ACC112 (cell line): Measurements from ENCODE around the gene SLC6A3.
"Not testable (repeated sequence)": the region's sequence is repeated elsewhere in the genome, so short reads cannot be mapped to it uniquely, and the experiment has no call there.

ENCODE experiments used
- H2AFZ ChIP-seq: fragments of 200-600 bp; sonication (generic); one replicate; pipeline ENCODE4 v1.6.0; 2017; ENCODE audit warnings: antibody characterized with exemption, low read length; ENCODE audit not compliant: unreplicated experiment
- H3K27ac ChIP-seq: fragments of 200-600 bp; sonication (generic); 2 replicates; pipeline ENCODE4 v1.5.1; 2014; ENCODE audit warnings: low read depth, mild to moderate bottlenecking, antibody characterized with exemption, low read length, moderate library complexity
- H3K27me3 ChIP-seq: fragments of 200-600 bp; sonication (generic); 2 replicates; pipeline ENCODE4 v1.6.1; 2014; ENCODE audit warnings: mild to moderate bottlenecking, antibody characterized with exemption, low read length, moderate library complexity, mixed read lengths; ENCODE audit not compliant: insufficient read depth
- H3K36me3 ChIP-seq: fragments of 200-600 bp; sonication (generic); 2 replicates; pipeline ENCODE4 v1.6.1; 2016; ENCODE audit warnings: mild to moderate bottlenecking, antibody characterized with exemption, low read length, moderate library complexity, mixed read lengths; ENCODE audit not compliant: insufficient read depth
- H3K4me1 ChIP-seq: fragments of 200-600 bp; sonication (generic); one replicate; pipeline ENCODE4 v1.6.1; 2016; ENCODE audit warnings: low read length, mixed read lengths; ENCODE audit not compliant: insufficient read depth, unreplicated experiment, control insufficient read depth
- H3K4me3 ChIP-seq: fragments of 200-600 bp; sonication (generic); 2 replicates; pipeline ENCODE4 v1.5.1; 2014; ENCODE audit warnings: mild to moderate bottlenecking, low read depth, low read length
- H3K79me2 ChIP-seq: fragments of 200-600 bp; sonication (generic); one replicate; pipeline ENCODE4 v1.6.0; 2016; ENCODE audit warnings: low read length; ENCODE audit not compliant: control insufficient read depth, unreplicated experiment, insufficient read depth

SLC6A3 gene

DNA sequence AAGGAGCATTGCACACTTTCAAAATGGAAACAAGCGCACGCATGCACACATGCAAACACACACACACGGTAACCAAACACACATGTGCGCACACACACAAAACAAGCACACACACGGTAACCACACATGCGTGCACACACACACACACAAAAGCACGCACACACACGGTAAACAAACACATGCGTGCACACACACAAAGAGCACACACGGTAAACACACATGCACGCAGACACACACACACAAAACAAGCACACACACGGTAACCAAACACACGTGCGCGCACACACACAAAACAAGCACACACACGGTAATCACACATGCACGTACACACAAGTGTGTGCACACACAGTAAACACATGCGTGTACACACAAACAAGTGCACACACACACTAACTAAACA is 19.3 kb upstream of the SLC6A3 start:
- no peaks in the 10 kb centered on the region for H3K4me1 ChIP-seq
- H3K4me3 ChIP-seq = no peak overlapping the region
- H3K36me3 ChIP-seq = peaks cover 41% of the 10 kb centered on the region
- no peak overlapping the region for H3K27ac ChIP-seq
- H3K79me2 ChIP-seq = no peaks in the 10 kb centered on the region
- H3K27me3 ChIP-seq = no peaks in the 10 kb centered on the region
- H2AFZ ChIP-seq = no peak overlapping the region

DNA sequence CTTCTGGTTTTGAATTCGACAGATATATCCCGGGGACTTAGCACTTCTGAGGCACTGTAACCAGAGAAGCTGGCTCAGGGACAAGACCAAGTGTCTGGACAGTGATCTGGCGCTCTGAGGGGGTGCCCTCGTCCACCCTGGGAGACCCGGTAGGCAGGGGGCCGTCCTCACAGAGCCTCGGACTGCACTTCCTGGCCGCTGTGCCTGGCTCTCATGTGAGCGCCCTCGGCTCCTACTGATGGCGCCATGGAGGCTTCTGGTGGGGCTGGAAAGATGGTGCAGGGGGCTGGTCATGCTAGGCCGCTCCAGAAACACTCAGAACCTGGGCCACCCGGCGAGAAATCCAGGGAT is 18.8 kb upstream of the SLC6A3 start:
- H3K27ac ChIP-seq = no peak overlapping the region
- H3K4me1 ChIP-seq = no peaks in the 10 kb centered on the region
- peaks cover 42% of the 10 kb centered on the region for H3K36me3 ChIP-seq
- H3K4me3 ChIP-seq = no peak overlapping the region
- H3K27me3 ChIP-seq = no peaks in the 10 kb centered on the region
- H2AFZ ChIP-seq = no peak overlapping the region
- no peaks in the 10 kb centered on the region for H3K79me2 ChIP-seq

DNA sequence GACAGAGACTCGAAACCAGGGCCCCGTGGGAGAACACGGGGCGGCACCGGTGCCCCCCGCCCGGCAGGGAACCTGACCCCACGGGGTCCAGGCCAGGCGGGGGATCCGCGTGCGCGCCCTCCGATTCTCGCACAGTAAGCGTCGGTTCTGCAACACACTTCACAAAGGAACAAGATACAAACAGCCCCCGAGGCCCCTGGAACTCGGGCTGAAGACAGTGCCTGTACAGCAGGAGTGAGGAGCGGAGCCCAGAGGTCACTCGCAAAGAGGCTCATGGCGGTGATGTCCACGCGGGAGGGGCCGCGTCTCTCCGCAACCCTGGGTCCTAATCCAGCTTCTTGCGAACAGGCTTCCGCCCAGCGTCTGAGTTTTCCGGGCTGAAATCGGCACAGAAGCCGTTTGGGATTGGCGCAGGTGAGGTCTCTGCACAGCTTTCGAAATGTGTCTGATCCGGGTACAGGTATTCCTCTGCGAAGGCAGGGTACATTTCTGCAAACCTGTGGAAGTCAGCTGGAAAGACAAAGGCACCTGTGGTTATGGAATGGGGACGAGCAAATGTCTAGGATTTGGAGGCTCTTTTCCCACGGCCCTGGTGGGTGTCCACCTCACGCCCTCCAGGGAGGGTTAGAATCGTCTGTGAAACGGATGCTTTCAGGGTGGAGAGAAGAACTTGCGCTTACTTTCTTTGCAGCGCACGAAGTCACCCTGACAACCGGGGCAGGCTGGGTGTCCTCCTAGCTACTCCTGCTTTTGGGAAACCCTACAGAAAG is 18.3 kb upstream of the SLC6A3 start:
- Histone ChIP-seq H3K4me3 (no peak overlapping the region), H3K27me3 (no peaks in the 10 kb centered on the region), H3K36me3 (peaks cover 38% of the 10 kb centered on the region), H3K27ac (no peak overlapping the region), H3K79me2 (no peaks in the 10 kb centered on the region), H3K4me1 (no peaks in the 10 kb centered on the region), H2AFZ (no peak overlapping the region)

DNA sequence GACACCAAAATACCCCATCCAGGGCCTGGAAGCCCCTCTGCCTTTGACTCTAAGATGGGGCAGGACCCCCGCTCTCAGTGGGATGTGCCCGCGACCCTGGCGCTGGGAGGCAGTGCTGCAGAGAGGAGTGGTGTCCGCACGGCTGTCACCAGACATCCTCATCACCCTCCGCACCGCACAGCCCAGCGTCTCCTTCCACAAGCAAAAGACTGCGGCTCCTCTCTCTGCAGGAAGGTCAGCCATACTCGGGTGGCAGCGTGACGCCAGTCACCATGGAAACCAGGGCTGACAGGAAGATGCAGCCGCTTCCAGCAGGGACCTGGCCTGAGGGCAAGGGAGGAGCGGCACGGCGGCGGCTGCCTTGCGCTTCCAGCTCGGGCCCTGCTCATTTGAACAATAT is 17.1 kb upstream of the SLC6A3 start:
- no peak overlapping the region for H3K27ac ChIP-seq

DNA sequence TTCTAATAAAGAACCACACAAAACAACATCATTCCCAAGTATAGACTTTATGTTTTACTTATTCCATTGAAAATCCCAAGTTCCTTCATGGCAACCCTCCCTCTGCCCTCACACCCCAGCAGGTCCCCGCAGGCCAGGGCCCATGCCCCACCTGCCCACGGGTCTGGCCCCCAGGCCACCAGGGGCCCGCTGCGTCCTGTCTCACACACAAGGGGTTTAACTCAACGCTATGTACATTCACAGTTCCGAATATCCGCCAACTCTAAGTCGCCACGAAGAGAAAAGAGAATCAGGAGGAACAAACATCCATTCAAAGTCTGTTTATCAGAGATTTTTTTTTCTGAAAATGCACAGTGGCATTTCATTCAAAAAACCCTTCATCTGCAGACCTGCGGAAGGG is 16.2 kb upstream of the SLC6A3 start:
- Histone ChIP-seq H3K27me3 (no peaks in the 10 kb centered on the region), H3K79me2 (no peaks in the 10 kb centered on the region), H3K36me3 (peaks cover 31% of the 10 kb centered on the region), H3K4me3 (no peak overlapping the region), H3K4me1 (no peaks in the 10 kb centered on the region), H3K27ac (no peak overlapping the region), H2AFZ (no peak overlapping the region)

More for the DNA sequence above, 17.1 kb upstream of the SLC6A3 start:
- Histone ChIP-seq H2AFZ (no peak overlapping the region), H3K79me2 (no peaks in the 10 kb centered on the region), H3K4me3 (no peak overlapping the region), H3K4me1 (no peaks in the 10 kb centered on the region), H3K27me3 (no peaks in the 10 kb centered on the region), H3K36me3 (peaks cover 34% of the 10 kb centered on the region)

DNA sequence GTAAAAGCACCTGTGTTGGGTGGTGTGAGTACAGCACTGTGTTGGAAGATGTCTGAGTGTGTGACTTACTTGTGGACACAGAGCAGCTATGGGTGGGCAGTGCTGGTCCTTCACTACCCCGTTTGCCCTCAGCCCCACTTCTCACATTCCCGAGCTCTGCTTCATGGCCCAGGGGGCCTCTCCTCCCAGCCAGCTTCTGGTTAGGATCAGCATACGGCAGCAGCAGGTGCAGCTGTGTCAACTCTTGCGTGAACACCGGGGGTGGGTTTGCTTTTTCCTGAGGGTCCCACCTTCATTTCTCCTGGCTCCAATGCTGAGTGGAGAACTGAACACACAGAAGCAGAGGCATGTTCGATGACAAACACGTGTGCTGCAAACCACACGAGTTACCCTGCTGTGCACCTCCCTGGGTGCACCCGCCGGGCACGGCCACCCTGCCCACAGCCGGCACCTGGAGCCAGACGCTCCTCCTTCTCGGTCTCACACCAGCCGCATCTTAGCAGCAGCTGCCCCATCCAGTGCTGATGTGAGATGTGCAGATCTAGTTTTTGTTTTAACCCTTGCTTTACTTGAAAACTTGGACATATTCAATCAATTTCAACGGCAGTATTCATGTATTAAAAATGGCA is 14.9 kb upstream of the SLC6A3 start:
- Histone ChIP-seq H3K4me3 (no peak overlapping the region), H3K36me3 (peaks cover 26% of the 10 kb centered on the region), H3K27me3 (no peaks in the 10 kb centered on the region), H2AFZ (no peak overlapping the region), H3K27ac (no peak overlapping the region), H3K79me2 (no peaks in the 10 kb centered on the region), H3K4me1 (no peaks in the 10 kb centered on the region)

DNA sequence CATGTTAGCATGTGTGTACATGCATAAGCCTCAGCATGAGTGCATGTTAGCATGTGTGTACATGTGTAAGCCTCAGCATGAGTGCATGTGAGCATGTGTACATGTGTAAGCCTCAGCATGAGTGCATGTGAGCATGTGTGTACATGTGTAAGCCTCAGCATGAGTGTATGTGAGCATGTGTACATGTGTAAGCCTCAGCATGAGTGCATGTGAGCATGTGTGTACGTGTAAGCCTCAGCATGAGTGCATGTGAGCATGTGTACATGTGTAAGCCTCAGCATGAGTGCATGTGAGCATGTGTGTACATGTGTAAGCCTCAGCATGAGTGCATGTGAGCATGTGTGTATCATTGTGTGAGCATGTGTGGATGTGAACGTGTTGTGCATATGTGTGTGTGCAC is 14.2 kb upstream of the SLC6A3 start:
- H3K79me2 ChIP-seq, H3K27me3 ChIP-seq, H3K4me1 ChIP-seq, H2AFZ ChIP-seq, H3K4me3 ChIP-seq, H3K27ac ChIP-seq: not testable (repeated sequence)
- H3K36me3 ChIP-seq = peaks cover 26% of the 10 kb centered on the region

DNA sequence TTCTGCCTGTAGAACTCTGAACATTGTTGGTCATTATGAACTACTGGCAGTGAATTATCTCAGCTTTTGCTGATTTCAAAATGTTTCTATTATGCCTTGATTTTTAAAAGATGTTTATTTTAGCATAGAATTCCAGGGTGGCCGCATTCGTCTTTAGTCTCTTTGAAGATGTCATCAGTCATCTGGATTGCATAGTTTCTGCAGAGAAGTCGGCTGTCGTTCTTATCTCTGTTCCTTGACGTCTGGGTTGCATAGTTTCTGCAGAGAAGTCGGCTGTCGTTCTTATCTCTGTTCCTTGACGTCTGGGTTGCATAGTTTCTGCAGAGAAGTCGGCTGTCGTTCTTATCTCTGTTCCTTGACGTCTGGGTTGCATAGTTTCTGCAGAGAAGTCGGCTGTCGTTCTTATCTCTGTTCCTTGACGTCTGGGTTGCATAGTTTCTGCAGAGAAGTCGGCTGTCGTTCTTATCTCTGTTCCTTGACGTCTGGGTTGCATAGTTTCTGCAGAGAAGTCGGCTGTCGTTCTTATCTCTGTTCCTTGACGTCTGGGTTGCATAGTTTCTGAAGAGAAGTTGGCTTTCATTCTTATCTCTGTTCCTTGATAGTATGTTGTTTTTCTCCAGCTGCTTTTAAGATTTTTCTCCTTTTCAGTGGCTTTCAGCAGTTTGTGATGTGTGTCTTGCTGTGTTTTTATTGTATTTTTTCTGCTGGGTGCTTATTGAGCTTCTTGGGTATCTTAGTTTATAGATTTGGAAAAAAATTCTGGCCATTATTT is 11.1 kb upstream of the SLC6A3 start:
- H3K27ac ChIP-seq, H3K4me3 ChIP-seq: not testable (repeated sequence)

DNA sequence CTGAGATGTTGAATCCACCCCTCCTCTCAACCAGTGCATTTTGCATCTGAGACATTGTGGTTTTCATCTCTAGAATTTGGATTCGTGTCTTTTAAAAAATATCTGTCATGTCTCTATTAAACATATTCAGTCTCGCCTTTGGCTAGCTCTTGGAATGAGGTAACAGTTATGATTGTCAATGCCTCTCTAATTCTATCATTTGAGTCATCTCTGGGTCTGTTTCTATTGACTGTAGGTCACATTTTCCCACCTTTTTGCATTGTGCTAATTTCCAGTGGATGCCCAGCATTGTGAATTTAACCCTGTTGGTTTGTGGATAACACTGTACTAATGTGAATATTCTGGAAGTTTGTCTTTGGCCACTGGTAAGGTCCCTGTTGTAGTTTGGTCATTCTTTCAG is 8.4 kb upstream of the SLC6A3 start:
- Histone ChIP-seq H3K79me2 (no peaks in the 10 kb centered on the region), H2AFZ (no peak overlapping the region), H3K27me3 (peaks cover 62% of the 10 kb centered on the region), H3K27ac (no peak overlapping the region), H3K4me1 (no peaks in the 10 kb centered on the region), H3K36me3 (no peaks in the 10 kb centered on the region; the same call in 1 of the 2 replicates), H3K4me3 (no peak overlapping the region)

More for the DNA sequence above, 11.1 kb upstream of the SLC6A3 start:
- not testable (repeated sequence) for H3K4me1 ChIP-seq, H2AFZ ChIP-seq, H3K79me2 ChIP-seq
- Histone ChIP-seq H3K27me3 (peaks cover 36% of the 10 kb centered on the region), H3K36me3 (peaks cover 17% of the 10 kb centered on the region; the same call in 1 of the 2 replicates)

DNA sequence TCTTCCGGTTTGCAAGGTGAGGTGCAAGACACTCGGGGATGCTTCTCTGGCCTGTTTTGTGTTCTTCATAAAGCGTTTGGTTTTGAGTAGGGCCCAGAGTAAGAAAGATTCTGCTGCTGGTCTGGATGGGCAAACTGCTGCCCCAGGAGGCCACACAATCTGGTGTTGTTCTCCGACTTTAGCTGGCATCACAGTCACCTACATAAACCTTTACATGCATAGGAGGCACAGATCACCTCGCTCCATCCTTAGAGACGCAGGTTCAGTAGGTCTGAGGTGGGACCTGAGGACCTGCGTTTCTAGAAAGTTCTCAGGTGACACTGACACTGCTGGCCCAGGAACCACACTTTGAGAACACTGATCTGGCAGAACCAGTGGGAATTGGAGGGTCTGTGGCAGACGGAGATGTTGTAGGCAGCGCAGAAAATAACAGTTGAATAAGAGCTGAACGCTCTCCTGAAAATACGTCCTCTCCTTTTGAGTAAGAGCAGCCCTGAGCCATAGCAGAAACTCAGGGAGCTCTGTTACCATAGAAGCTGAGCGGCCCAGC is 3.9 kb upstream of the SLC6A3 start:
- H3K27ac ChIP-seq = no peak overlapping the region

More for the DNA sequence above, 3.9 kb upstream of the SLC6A3 start:
- no peak overlapping the region for H3K4me3 ChIP-seq
- H3K27me3 ChIP-seq = peaks cover 97% of the 10 kb centered on the region
- no peaks in the 10 kb centered on the region for H3K36me3 ChIP-seq
- no peaks in the 10 kb centered on the region for H3K79me2 ChIP-seq
- no peak overlapping the region for H2AFZ ChIP-seq
- no peaks in the 10 kb centered on the region for H3K4me1 ChIP-seq
